K562 (cell line): Measurements from ENCODE around the gene GLB1L. TPM values are rescaled to one million over a fixed set of nuclear protein-coding genes. Genes with fewer than 3 reads are reported as not detected.

Source experiments
- ATAC-seq: fragments of 200-7000 bp; cut with Tn5 transposase; 3 replicates; pipeline ENCODE4 v1.9.1; 2020; ENCODE audit warnings: moderate library complexity
- BruUV-seq: library from RNA; stranded (reverse); fragments of 400-500 nt; replicated peaks from 2 replicates; lab custom pipeline; 2021; lab: Mats Ljungman, UMichigan
- CTCF ChIA-PET: fragments of 300-600 bp; formaldehyde crosslinking; extraction: SDS; loops from one replicate; lab custom pipeline; 2021; ENCODE audit warnings: low intra/inter-chr PET ratio; lab: Yijun Ruan, JAX
- POLR2A ChIA-PET: fragments of 300-600, 350-650 bp; sonication (Branson Sonifier 250); formaldehyde crosslinking; extraction: SDS; loops from one replicate; lab custom pipeline; 2021; ENCODE audit warnings: antibody characterized with exemption, inconsistent platforms; lab: Yijun Ruan, JAX
- DNase-seq, 4 experiments: peaks; one replicate each; pipeline versions ENCODE4 v3.0.0 to v3.0.0-alpha.2; 2011 to 2018; ENCODE audit warnings: low spot score in 3 of 4, mixed read lengths in 3 of 4; ENCODE audit errors: extremely low read depth in 1 of 4
- FAIRE-seq: peaks from 2 replicates; lab custom pipeline; 2011; peaks lifted over from hg19 to GRCh38; lab: Jason Lieb, UNC
- H2AFZ ChIP-seq: 2 replicates; pipeline ENCODE4 v1.6.0; 2011; ENCODE audit warnings: low read depth, low read length, control low read depth, inconsistent platforms
- H3K27ac ChIP-seq: fragments of 200-600 bp; 3 replicates; pipeline ENCODE4 v1.8.0; 2011; ENCODE audit warnings: low read depth, mild to moderate bottlenecking, control low read depth, inconsistent platforms, low read length, moderate library complexity, mixed read lengths; ENCODE audit errors: extremely low read depth
- H3K27me3 ChIP-seq, 2 experiments: fragments of 300-600 bp in 1 of 2; 2 replicates in 1 of 2; 3 replicates in 1 of 2; pipeline versions ENCODE4 v1.6.0 to v1.8.0; 2011; ENCODE audit warnings: inconsistent platforms in 2 of 2, low read length in 2 of 2, mild to moderate bottlenecking in 1 of 2, mixed read lengths in 1 of 2, moderate library complexity in 1 of 2; ENCODE audit not compliant: control insufficient read depth in 2 of 2, insufficient read depth in 2 of 2
- H3K36me3 ChIP-seq: fragments of 300-600 bp; 3 replicates; pipeline ENCODE4 v1.8.0; 2011; ENCODE audit warnings: mild to moderate bottlenecking, low read length, inconsistent platforms; ENCODE audit not compliant: control insufficient read depth, insufficient read depth
- H3K4me1 ChIP-seq, 2 experiments: fragments of 200-600 bp in 1 of 2; replicated peaks in 1 of 2; 2 replicates in 1 of 2; 3 replicates in 1 of 2; pipeline versions ENCODE4 v1.5.1 to v1.8.0; 2011; ENCODE audit warnings: inconsistent platforms in 2 of 2, low read length in 2 of 2, mild to moderate bottlenecking in 1 of 2, mixed read lengths in 1 of 2, moderate library complexity in 1 of 2; ENCODE audit not compliant: control insufficient read depth in 2 of 2, insufficient read depth in 2 of 2
- H3K4me2 ChIP-seq: 2 replicates; pipeline ENCODE4 v1.6.1; 2011; ENCODE audit warnings: low read length, control low read depth, inconsistent platforms, mixed read lengths; ENCODE audit not compliant: insufficient read depth
- H3K4me3 ChIP-seq: fragments of 200-600 bp; sonication (generic), shearing (Covaris generic); 2 replicates; pipeline ENCODE4 v1.5.1; 2016; ENCODE audit warnings: control low read depth, inconsistent platforms
- H3K79me2 ChIP-seq: fragments of 200-600 bp; 3 replicates; pipeline ENCODE4 v1.8.0; 2011; ENCODE audit warnings: low read length, inconsistent platforms; ENCODE audit not compliant: control insufficient read depth, insufficient read depth
- H3K9ac ChIP-seq, 2 experiments: 2 replicates each; pipeline versions ENCODE4 v1.6.0 to v1.6.1; 2011; ENCODE audit warnings: low read depth in 2 of 2, low read length in 2 of 2, control low read depth in 1 of 2, inconsistent platforms in 1 of 2, mild to moderate bottlenecking in 1 of 2, mixed read lengths in 1 of 2; ENCODE audit not compliant: insufficient read depth in 1 of 2
- H3K9me1 ChIP-seq: one replicate; pipeline ENCODE4 v1.6.0; 2011; ENCODE audit warnings: inconsistent platforms, mild to moderate bottlenecking, low read length, moderate library complexity; ENCODE audit not compliant: control insufficient read depth, insufficient read depth
- H3K9me3 ChIP-seq: replicated peaks from 2 replicates; pipeline ENCODE4 v1.5.1; 2011; ENCODE audit warnings: low read depth, low read length, inconsistent platforms; ENCODE audit not compliant: control insufficient read depth, insufficient read depth
- H4K20me1 ChIP-seq: replicated peaks from 2 replicates; pipeline ENCODE4 v1.6.1; 2011; ENCODE audit warnings: low read length, inconsistent platforms, mixed read lengths; ENCODE audit not compliant: control insufficient read depth, insufficient read depth
- WGBS: fragments of 100-300 bp; shearing (Covaris generic); methylation state at CpG from one replicate; pipeline ENCODE4 v1.1.6; 2016; ENCODE audit warnings: low coverage, mixed read lengths; ENCODE audit not compliant: insufficient coverage; ENCODE audit errors: missing lambda C conversion rate; 5-methylcytosine and 5-hydroxymethylcytosine counted together
- in situ Hi-C: fragments of 300-500 bp; cut with MboI; formaldehyde crosslinking; loops from 4 replicates; pipeline ENCODE4 v1.15.0; 2018; ENCODE audit warnings: inconsistent platforms, mixed read lengths
- intact Hi-C: fragments of 100-400 bp; cut with micrococcal nuclease; formaldehyde crosslinking; loops from 2 replicates; pipeline ENCODE4 v1.14.2; 2022
- polyA plus RNA-seq, 8 experiments: library from polyadenylated mRNA; depleted of rRNA in 4 of 8; stranded (reverse) in 5 of 8; unstranded in 3 of 8; fragments of >200 nt; fragmentation: Nextera tagmentation in 2 of 8; fragmentation: Illumina TruSeq in 1 of 8; extraction: Ambion mirVana in 2 of 8; extraction: Trizol in 1 of 8; gene quantifications; 2 replicates each; pipeline versions ENCODE4 v1.2.1 to v1.2.3, GENCODE V29; 2011 to 2014; ENCODE audit warnings: inconsistent platforms in 1 of 8, missing spikeins in 1 of 8
- total RNA-seq, 7 experiments: library from RNA; depleted of rRNA in 6 of 7; stranded (reverse); fragments of >200 nt in 6 of 7; fragmentation: Illumina TruSeq in 2 of 7; extraction: Trizol in 2 of 7; gene quantifications; 2 replicates each; pipeline versions ENCODE4 v1.2.1 to v1.2.3, GENCODE V29; 2011 to 2021; ENCODE audit warnings: low replicate concordance in 1 of 7
- TF ChIP-seq, protein P1 (sequence below), 3 experiments: fragments of 200-800 bp in 1 of 3; fragments of 250-450 bp in 1 of 3; fragments of 450-650 bp in 1 of 3; sonication (Bioruptor Pico) in 1 of 3; sonication (Bioruptor generic) in 1 of 3; formaldehyde crosslinking in 1 of 3; IDR thresholded peaks; 2 replicates each; pipeline versions ENCODE4 v1.6.1 to v1.8.0; 2016 to 2022; ENCODE audit warnings: mild to moderate bottlenecking in 2 of 3, missing genetic modification characterization in 2 of 3, missing compliant biosample characterization in 1 of 3, moderate library complexity in 1 of 3
- TF ChIP-seq, protein P2 (sequence below): fragments of 250-450 bp; sonication (Bioruptor Pico); IDR thresholded peaks from 2 replicates; pipeline ENCODE4 v1.4.0; 2020
- TF ChIP-seq, protein P3 (sequence below): fragments of 450-650 bp; IDR thresholded peaks from 2 replicates; pipeline ENCODE4 v1.6.1; 2016

GLB1L gene
- total and polyA plus RNA-seq, 9 of the 15 experiments (the other 6 are each of a cell fraction or from before 2014, with no cell fraction given): 0.42 to 2.9 (median 2.5) TPM

DNA sequence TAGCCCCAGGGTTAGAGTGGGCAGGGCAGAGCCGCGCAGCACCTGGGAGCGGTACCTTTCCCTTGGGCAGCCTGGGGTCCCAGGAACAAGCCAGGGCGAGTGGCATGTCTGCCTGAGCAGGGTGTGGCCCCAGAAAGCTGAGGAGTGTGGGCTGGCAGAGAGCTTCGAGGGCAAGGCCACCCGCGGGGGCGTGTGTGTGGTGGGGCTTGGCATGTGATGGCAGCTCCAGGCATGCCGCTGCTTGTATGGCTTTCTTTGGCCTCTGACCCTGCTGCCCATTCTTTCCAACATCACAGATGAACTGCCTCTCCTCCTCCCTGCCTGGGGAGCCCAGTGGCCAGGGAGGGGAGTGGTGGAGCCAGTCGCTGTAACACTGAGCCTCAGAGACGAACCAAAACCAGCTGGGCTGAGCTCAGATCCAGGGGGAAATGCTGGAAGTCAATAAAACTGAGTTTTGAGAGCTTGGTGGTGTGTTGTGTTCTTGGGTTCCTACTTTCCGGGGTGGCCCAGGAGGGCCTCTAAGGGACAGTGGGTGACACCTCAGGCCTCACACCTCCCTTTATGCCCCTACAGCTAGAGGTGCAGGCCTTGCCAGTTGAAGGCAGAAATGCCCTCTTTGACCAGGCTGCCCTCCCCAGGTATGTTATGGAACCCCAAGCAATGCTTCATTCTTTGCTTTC lies 41.3 kb upstream of the GLB1L start:
- ATAC-seq: no peak; the same call in 2 of the 3 replicates
- DNase-seq: no peak

More for the DNA sequence above, 41.3 kb upstream of the GLB1L start:
- no peak for FAIRE-seq
- TF ChIP-seq, protein P1, sequence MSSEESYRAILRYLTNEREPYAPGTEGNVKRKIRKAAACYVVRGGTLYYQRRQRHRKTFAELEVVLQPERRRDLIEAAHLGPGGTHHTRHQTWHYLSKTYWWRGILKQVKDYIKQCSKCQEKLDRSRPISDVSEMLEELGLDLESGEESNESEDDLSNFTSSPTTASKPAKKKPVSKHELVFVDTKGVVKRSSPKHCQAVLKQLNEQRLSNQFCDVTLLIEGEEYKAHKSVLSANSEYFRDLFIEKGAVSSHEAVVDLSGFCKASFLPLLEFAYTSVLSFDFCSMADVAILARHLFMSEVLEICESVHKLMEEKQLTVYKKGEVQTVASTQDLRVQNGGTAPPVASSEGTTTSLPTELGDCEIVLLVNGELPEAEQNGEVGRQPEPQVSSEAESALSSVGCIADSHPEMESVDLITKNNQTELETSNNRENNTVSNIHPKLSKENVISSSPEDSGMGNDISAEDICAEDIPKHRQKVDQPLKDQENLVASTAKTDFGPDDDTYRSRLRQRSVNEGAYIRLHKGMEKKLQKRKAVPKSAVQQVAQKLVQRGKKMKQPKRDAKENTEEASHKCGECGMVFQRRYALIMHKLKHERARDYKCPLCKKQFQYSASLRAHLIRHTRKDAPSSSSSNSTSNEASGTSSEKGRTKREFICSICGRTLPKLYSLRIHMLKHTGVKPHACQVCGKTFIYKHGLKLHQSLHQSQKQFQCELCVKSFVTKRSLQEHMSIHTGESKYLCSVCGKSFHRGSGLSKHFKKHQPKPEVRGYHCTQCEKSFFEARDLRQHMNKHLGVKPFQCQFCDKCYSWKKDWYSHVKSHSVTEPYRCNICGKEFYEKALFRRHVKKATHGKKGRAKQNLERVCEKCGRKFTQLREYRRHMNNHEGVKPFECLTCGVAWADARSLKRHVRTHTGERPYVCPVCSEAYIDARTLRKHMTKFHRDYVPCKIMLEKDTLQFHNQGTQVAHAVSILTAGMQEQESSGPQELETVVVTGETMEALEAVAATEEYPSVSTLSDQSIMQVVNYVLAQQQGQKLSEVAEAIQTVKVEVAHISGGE (CRISPR knock-in tag; IDR thresholded peaks at IDR 0.05): 0 out of 6 replicates have a peak, but pooled peaks of 1 of the 3 experiments have one; percentile 20
- TF ChIP-seq, protein P2, sequence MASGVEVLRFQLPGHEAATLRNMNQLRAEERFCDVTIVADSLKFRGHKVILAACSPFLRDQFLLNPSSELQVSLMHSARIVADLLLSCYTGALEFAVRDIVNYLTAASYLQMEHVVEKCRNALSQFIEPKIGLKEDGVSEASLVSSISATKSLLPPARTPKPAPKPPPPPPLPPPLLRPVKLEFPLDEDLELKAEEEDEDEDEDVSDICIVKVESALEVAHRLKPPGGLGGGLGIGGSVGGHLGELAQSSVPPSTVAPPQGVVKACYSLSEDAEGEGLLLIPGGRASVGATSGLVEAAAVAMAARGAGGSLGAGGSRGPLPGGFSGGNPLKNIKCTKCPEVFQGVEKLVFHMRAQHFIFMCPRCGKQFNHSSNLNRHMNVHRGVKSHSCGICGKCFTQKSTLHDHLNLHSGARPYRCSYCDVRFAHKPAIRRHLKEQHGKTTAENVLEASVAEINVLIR (CRISPR knock-in tag): no peak
- TF ChIP-seq, protein P3, sequence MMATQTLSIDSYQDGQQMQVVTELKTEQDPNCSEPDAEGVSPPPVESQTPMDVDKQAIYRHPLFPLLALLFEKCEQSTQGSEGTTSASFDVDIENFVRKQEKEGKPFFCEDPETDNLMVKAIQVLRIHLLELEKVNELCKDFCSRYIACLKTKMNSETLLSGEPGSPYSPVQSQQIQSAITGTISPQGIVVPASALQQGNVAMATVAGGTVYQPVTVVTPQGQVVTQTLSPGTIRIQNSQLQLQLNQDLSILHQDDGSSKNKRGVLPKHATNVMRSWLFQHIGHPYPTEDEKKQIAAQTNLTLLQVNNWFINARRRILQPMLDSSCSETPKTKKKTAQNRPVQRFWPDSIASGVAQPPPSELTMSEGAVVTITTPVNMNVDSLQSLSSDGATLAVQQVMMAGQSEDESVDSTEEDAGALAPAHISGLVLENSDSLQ: 0 out of 2 replicates have a peak, but pooled peaks have one; percentile 0
- Histone ChIP-seq H3K27ac (peak overlapping the region; percentile 19; the same call in 1 of the 3 replicates), H3K27me3 (no peaks in the 10 kb centered on the region), H3K36me3 (no peaks in the 10 kb centered on the region), H3K4me3 (no peak overlapping the region), H3K9me1 (no peaks in the 10 kb centered on the region), H3K9me3 (no peaks in the 10 kb centered on the region), H3K9ac (peak overlapping the region in 1 of 2 experiments; percentile 43; a peak in 1 of 4 replicates), H3K79me2 (no peaks in the 10 kb centered on the region), H4K20me1 (no peaks in the 10 kb centered on the region), H3K4me1 (peaks cover 39 to 72% of the 10 kb centered on the region in 2 experiments), H2AFZ (peak overlapping the region; percentile 77), H3K4me2 (peak overlapping the region; percentile 25; the same call in 1 of the 2 replicates)
- ChIA-PET CTCF (no interaction called here), POLR2A (interaction anchor here (1.2 kb wide), 1 partner anchor 11 kb away, joined by 3 read pairs; no protein-coding TSS in a partner anchor)
- BruUV-seq: no TSS peak
- intact Hi-C loops (no loop called here), in situ Hi-C loops (no loop called here)
- 82% methylated on average over 8 of the region's 12 CpGs for WGBS
